ENCODE data around the gene SH3PXD2A.

SH3PXD2A gene

GRCh38 chr10:103698266-103698665 lies 157.1 kb downstream of the SH3PXD2A start:
- no peak for DNase-seq

- DNase-seq = no peak
These were observed 157.6 kb downstream of the SH3PXD2A start for GRCh38 chr10:103697787-103698186.

- no peak for DNase-seq
These were observed 158.8 kb downstream of the SH3PXD2A start for GRCh38 chr10:103696411-103697145.

DNA sequence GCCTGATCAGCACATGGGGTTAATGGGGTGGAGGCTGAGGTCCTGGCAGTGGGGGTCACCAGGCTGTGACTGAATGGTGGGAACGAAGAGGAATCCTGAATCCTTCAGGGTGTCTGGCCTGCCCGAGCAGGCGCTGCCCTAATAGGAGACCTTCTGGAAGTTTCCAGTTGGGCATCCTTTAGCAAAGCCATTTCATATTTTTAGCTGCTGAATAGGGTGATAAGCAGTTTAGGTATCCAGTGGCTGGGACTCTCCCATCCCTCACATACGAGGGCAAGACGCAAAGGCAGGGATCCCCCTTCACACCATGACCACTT lies 159.3 kb downstream of the SH3PXD2A start:
- DNase-seq = no peak

DNA sequence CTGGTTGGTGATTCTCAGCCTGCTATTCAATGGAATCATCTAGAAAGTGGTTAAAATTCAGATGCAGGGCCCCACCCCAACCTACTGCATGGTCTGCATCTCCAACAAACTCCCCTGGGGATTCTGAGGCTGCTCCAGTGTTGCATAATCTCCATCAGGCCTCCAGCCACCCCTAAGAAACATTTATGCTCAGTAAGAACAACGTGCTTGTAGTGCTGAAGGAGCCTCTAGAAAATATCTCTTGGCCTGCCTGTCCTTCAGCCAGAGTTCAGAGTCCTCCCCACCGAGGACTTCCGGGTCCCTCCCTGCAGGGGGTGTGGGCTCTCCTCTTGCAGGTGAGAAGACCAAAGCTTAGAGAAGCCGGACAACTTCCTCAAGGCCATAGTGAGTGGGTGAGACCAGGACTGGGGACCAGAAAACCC lies 159.8 kb downstream of the SH3PXD2A start:
- DNase-seq = no peak

DNA sequence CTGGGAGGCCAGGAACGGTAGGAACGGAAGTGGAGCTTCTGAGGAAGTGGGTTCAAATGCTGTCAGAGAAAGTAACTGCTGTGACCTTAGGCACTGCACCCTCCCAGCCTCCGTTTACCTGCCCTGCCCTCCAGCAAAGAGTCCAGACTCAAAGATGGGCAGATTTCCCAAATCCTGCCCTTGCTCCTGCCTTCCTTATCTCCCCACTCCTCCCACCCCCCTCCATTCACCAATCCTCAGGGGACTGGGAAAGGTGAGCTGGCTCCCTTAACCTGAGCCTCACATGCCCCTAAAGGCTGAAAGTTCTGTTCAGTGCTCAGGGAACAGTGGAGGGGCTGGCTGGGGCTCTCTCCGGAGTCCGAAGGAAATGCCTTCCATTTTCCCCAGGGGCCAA lies 161.6 kb downstream of the SH3PXD2A start:
- no peak for DNase-seq

- no peak for DNase-seq
These were observed 162.2 kb downstream of the SH3PXD2A start for GRCh38 chr10:103692952-103693811.

DNA sequence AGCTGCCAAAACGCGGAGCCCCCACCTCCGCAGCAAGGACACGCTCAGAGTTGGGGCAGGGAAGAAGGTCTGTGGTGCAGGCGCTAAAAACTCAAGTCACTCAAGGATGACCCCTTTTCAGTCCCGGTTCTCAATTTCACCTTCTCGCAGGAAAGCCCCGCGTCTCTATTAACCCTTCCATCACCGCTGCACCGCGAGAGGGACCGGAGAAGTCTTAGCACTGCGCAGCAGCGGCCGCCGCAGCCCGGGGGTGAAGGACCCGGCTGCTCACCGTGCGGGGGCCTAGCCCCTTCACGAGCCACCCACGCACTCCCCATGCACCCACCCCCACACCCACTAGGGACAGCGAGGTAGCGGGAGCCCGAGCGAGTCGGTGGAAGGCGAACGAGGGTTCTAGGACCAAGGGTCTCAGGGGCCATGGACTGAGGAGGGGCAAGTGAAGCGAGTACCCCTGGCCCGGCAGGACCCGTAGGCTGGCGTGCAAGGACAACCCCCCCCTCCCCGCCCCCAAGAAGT lies 162.9 kb downstream of the SH3PXD2A start:
- no peak for DNase-seq

- no peak for DNase-seq
These were observed 163.5 kb downstream of the SH3PXD2A start for GRCh38 chr10:103691723-103692435.

DNA sequence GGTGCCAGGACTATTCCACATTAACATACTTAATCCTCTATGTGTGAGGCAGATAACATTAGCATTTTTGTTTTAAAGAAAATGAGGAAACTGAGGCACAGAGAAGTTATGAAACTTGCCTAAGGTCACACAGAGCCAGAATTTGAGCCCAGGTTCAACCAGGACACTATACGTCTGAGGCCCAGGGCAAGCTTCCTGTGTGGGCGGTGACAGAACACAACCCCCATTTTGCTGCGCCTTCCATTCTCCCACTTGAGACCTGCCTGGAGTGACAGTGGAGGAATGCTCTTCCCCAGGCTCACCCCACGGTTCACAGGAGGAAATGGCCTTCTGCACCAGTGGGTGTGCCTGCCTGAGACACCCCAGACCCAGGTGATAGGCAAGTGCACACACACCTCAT lies 164.1 kb downstream of the SH3PXD2A start:
- DNase-seq = no peak

DNA sequence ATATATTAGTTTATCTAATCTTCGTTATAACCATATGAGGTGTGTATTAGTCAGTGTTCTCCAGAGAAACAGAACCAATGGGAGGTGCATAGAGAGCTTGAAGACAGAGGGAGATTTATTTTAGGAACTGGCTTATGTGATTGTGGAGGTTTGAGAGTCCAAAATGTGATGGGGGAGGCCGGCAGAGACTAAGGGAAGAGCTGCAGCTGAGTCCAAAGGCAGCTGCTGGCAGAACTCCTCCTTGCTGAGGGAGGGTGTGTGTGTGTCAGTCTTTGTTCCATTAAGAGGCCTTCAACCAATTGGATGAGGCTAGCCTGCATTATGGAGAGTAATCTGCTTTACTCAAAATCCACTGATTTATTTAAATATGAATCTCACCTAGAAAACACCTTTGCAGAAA lies 165.1 kb downstream of the SH3PXD2A start:
- DNase-seq = no peak

DNA sequence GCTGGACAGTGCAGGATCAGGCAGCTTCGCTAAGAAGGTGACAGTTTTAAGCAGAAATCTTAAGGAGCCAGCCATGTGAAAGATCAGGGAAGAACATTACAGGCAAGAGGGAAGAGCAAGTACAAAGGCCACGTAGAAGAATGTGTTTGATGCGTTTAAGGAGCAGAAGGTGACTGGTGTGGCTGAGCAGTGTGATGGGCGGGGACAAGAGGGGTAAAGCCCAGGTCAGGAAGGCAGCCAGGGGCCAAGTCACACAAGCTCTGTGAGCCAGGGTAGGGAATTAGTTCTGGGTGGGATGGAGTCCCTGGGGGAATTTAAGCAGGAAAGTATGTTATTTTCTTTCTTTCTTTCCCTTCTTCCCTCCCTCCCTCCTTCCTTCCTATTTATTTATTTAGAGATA lies 166.9 kb downstream of the SH3PXD2A start:
- no peak for DNase-seq

GRCh38 chr10:103687718-103688117 lies 167.7 kb downstream of the SH3PXD2A start:
- no peak for DNase-seq

- DNase-seq = no peak
These were observed 168.2 kb downstream of the SH3PXD2A start for GRCh38 chr10:103687172-103687571.

DNA sequence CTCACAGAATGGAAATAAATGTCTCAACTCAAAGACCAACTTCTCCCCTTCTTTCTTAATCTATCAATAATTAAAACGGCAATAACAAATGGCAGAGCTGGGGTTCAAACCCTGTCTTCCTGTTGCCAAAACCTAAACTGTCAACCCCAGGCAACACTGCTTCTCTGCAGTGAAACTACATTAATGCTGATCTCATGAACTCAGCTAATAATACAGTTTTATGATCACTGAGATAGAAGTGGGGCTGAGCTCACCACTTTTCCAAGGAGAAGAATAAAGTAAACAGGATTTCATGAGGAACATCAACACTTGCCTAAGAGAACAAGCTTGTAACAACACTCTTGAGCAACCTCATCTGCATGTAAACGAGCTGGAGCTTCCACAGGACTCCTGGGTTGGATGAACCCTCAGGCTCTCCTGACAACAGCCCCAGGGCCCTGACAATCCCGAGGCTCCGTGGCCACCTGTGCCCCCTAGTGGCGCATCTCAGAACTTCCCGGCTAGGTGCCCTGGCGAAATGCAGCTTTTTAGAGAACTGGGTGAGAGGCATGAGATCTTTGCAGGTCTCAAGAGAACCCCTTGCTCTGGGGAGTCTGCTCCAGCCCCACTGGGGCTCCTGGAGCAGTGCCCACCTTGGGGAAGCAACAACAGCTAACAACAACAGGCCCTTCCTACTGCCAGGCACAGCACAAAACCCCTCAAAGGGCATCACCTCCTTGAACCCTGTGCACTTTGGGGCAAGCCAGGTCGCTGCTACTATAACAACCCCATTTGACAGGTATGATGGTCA lies 169.3 kb downstream of the SH3PXD2A start:
- peak; percentile 12 for DNase-seq

DNA sequence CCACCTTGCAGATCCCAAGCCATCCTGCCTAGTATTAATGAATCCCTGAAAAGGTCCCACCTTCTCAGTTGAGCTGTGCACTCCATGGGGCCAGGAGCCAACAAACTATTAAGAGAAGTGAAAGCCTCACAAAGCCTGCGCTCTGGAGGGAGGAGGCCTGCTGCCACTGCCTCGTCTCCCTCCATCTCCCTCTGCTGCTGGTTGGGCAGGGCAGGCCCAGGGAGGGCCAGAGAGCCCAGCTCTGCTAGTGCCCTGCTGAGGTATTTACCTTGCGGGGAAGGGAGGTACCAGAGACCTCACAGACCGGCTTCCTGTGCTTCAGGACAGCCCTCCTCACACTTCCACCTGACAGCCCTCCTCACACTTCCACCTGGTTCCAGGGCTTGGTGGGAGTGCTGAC lies 171.5 kb downstream of the SH3PXD2A start:
- no peak for DNase-seq

DNA sequence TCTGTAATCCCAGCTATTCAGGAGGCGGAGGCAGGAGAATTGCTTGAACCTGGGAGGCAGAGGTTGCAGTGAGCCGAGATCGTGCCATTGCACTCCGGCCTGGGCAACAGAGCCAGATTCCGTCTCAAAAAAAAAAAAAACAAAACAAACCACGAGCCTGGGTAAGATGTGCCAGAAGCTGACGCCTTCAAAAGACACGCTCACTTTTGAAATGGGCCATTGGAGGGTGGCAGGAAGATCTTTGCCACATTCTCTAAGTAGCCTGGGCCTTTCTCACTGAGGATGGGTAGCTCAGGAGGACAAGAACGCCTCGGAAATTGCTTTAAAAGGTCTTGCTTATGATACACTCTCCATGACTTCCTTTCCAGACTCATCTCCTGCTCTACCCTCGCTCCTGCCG lies 172.7 kb downstream of the SH3PXD2A start:
- DNase-seq = no peak

DNA sequence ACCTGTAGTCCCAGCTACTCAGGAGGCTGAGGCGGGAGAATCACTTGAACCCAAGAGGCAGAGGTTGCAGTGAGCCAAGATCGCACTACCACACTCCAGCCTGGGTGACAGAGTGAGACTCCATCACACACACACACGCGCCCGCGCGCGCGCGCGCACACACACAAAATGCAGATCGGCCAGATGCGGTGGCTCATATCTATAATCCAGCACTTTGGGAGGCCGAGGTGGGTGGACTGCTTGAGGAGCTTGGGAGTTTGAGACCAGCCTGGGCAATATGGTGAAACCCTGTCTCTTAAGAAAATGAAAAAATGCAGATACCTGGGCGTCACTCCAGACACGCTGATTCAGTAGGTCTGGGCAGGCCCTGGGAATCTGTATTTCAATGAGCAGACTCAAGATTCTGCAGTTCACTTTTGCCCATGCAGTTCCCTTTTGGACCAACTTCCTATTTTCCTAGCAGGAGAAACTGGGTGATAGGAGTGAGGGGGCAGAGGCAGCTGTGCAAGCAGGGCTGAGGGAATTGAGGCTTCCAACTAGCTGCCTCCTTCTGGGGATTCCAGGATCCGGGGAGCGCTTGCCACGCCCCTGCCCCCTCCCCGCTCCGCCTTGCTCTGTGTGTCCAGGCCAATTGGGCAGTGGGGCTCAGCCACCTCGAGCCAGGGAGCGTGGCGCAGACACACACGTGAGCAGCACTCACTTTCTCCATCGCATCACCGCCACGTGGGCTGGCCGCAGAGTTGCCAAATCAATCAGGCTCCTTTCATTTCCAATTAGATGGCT lies 173.6 kb downstream of the SH3PXD2A start:
- no peak for DNase-seq

DNA sequence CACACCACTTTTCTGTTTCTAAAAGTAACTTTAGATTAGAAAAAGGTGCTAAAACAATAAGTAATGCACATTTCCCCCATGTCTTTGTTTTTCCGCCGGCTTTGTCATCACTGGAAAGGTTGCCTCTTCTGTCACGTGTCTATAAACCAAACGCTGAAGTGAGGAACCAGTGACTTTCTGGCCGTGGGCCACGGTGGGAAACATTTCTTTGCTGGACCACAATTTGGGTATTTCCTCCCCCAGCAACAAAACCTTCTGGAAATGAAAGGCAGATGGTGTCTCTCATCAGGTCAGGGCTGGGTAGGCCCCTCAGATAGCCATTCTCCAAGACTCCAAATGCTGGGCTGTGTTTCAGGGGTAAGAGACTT lies 174.5 kb downstream of the SH3PXD2A start:
- DNase-seq = no peak

DNA sequence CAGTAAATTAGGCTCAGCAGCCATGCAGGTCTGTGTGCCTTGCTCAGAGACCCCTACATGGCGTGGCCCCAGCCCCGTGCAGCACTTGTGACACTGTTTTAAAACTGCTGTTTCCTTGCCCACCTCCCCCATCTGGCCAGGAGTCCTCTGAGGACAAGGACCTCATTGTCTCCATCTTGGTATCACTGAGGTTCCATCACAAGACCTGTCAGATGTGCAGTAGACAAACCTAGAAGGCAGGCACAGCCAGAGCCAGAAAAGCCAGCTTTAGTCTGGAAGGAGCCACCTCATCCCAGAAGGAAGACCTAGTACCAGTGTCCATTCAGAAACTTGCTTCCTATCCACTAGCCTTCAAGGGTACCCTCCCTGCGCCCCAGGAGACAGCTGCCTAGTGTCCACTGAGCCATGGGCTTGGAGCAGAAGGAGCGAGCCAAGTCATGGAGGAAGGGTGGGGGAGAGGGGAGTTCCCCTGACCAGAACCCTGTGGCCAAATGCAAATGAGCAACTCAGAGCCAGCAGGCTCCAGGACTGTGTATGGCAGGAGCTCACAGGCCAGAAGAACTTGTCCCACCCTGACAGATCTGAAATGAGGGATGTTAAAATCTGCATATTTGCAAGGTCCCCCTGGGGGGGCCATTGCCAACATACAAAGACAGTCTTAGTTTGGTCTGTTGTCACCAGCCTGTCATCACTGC lies 176.1 kb downstream of the SH3PXD2A start:
- no peak for DNase-seq

DNA sequence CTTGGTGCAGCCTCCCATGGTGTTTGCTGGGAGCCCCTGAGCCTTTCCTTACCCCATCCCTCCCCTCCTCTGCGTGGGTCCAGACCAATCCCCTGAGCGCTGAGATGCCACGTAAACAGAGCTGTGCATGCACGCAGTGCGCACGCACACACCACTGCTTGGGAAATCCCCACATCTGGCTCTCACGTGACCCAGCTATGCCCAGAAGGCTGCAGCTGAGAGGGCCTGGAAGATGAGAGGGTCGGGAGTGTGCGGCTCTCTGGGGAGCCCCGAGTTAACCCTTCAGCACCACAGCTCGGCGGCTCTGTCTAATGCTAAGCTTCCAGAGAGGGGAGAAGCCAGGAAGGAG lies 177.2 kb downstream of the SH3PXD2A start:
- no peak for DNase-seq
